ENCODE data around the gene GALNT17. TPM values are rescaled to one million over a fixed set of nuclear protein-coding genes. Genes with fewer than 3 reads are reported as not detected.

Gene GALNT17
- total RNA-seq, 1 donor from 2014 or later = 95.3 TPM

DNA sequence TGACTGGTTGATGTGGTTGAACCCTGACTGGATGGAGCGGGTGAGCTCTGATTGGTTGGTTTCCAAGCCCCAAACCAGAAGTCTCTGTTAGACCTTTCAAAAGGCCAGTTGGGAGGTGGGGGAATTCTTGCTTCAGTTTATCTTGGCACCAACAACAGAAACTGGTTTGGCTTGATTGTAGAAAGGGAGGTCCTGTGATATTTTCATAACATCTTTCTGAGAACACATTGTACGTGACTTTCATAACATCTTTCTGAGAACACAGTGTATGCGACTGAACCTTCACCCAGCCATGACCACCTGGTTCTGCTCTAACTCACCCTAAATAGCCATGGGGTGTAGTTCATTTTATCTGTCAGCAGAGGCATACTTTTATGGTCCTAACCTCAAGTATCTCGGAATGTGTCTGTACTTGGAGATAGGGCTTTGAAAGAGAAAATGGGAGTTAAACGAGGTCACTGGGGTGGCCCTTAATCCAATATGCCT lies 88.3 kb downstream of the GALNT17 start:
- H3K36me3 ChIP-seq = no peaks in the 10 kb centered on the region
- intact Hi-C loops (cut with micrococcal nuclease) = no loop called here
- no peaks in the 10 kb centered on the region for H3K27me3 ChIP-seq (ENCODE audit: low read depth)
- TF ChIP-seq, protein P1, sequence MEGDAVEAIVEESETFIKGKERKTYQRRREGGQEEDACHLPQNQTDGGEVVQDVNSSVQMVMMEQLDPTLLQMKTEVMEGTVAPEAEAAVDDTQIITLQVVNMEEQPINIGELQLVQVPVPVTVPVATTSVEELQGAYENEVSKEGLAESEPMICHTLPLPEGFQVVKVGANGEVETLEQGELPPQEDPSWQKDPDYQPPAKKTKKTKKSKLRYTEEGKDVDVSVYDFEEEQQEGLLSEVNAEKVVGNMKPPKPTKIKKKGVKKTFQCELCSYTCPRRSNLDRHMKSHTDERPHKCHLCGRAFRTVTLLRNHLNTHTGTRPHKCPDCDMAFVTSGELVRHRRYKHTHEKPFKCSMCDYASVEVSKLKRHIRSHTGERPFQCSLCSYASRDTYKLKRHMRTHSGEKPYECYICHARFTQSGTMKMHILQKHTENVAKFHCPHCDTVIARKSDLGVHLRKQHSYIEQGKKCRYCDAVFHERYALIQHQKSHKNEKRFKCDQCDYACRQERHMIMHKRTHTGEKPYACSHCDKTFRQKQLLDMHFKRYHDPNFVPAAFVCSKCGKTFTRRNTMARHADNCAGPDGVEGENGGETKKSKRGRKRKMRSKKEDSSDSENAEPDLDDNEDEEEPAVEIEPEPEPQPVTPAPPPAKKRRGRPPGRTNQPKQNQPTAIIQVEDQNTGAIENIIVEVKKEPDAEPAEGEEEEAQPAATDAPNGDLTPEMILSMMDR (IDR thresholded peaks at IDR 0.05; ENCODE audit: borderline replicate concordance) = peak; percentile 41
- peaks cover 29% of the 10 kb centered on the region for H3K9me3 ChIP-seq (replicated peaks)
- peak overlapping the region; percentile 80 for H3K27ac ChIP-seq (replicated peaks)
- H3K4me3 ChIP-seq = no peak overlapping the region
- peaks cover 18% of the 10 kb centered on the region for H3K4me1 ChIP-seq
- no peak for DNase-seq

DNA sequence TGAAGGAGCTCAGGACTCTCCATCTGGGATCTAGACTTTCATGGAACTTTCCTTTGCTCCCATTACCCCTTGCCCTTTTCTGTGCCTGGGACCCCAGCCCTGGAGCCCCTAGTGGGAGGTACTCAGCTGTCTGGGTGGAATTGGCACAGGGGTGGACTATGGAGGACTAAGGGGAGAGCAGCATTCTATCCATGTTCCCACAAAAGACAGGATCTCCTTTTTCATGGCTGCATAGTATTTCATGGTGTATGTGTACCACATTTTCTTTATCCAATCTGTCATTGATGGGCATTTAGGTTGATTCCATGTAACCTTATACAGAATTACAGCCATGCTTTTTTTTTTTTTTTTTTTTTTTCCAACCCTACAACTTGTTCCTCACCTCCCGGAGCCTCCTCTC lies 89.1 kb downstream of the GALNT17 start:
- peaks cover 18% of the 10 kb centered on the region for H3K4me1 ChIP-seq
- H3K27me3 ChIP-seq (ENCODE audit: low read depth) = no peaks in the 10 kb centered on the region

DNA sequence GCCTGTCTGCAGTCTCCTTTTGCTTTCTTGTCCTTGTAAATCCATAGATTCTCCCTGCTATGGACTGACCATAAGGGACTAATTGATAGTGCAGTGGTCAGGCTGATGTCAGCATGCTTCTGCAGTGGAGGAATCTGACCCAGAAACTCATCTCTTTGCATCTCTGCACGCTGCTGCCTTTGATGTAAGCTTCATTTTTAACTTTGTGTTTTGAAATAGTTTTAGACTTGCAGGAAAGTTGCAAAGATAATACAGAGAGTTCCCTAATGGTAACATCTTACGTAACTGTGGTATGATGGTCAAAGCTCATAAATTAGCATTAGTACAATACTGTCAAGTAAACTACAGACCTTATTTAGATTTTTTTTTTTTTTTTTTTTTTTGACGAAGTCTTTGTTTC lies 89.6 kb downstream of the GALNT17 start:
- Histone ChIP-seq H3K27me3 (ENCODE audit: low read depth) (no peaks in the 10 kb centered on the region), H3K9me3 (replicated peaks) (peaks cover 29% of the 10 kb centered on the region), H3K4me1 (peaks cover 18% of the 10 kb centered on the region), H3K27ac (replicated peaks) (peak overlapping the region; percentile 80), H3K4me3 (no peak overlapping the region), H3K36me3 (no peaks in the 10 kb centered on the region)
- no peak for DNase-seq
- intact Hi-C loops (cut with micrococcal nuclease) = no loop called here
- TF ChIP-seq, protein P1 (IDR thresholded peaks at IDR 0.05; ENCODE audit: borderline replicate concordance) = no peak

More for the DNA sequence above, 89.1 kb downstream of the GALNT17 start:
- TF ChIP-seq, protein P1 (IDR thresholded peaks at IDR 0.05; ENCODE audit: borderline replicate concordance) = no peak
- DNase-seq = no peak
- no peak overlapping the region for H3K4me3 ChIP-seq
- intact Hi-C loops (cut with micrococcal nuclease) = no loop called here
- H3K27ac ChIP-seq (replicated peaks) = peak overlapping the region; percentile 80
- H3K9me3 ChIP-seq (replicated peaks) = peaks cover 29% of the 10 kb centered on the region
- no peaks in the 10 kb centered on the region for H3K36me3 ChIP-seq

DNA sequence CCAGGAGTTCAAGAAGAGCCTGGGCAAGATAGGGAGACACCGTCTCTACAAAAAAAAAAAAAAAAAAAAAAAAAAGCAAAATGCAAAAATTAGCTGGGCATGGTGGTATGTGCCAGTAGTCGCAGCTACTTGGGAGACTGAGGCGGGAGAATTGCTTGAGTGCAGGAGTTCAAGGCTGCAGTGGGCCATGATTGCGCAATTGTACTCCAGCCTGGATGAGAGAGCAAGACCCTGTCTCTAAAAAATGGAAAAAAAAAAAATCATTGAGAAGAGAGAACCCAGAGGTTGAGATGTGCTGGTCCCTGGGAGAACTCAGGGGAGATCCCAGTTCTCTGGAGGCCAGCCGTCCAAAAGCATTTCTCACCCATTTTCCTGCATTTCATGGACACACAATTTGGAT lies 95.2 kb downstream of the GALNT17 start:
- peaks cover 22% of the 10 kb centered on the region for H3K4me1 ChIP-seq
- intact Hi-C loops (cut with micrococcal nuclease) = no loop called here
- DNase-seq = no peak
- H3K27ac ChIP-seq (replicated peaks) = no peak overlapping the region
- H3K27me3 ChIP-seq (ENCODE audit: low read depth) = no peaks in the 10 kb centered on the region
- H3K9me3 ChIP-seq (replicated peaks) = peaks cover 10% of the 10 kb centered on the region
- H3K36me3 ChIP-seq = no peaks in the 10 kb centered on the region
- no peak overlapping the region for H3K4me3 ChIP-seq
- TF ChIP-seq, protein P1 (IDR thresholded peaks at IDR 0.05; ENCODE audit: borderline replicate concordance) = no peak

DNA sequence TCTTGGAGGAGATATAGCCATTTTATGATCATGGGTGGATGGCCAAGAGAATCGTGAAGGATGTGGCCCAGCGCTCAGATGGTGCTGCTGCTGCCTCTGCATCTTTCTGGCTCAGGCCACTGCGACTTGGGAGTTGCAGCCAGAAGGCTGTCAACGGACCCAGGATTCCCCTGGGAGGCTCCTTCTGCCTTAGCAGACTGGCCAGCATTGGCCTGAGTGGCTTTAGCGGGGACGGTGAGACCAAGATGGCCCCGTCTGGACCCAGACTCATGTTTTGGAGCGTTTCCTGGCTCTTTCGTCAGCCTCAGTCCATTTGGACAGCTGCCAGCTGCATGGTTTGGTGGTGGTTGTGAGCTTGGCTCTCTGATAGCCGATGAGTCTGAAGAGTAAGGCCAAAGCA lies 97.2 kb downstream of the GALNT17 start:
- H3K4me1 ChIP-seq = peaks cover 12% of the 10 kb centered on the region
- intact Hi-C loops (cut with micrococcal nuclease) = no loop called here
- H3K9me3 ChIP-seq (replicated peaks) = peaks cover 10% of the 10 kb centered on the region
- no peaks in the 10 kb centered on the region for H3K36me3 ChIP-seq
- DNase-seq = no peak
- H3K27ac ChIP-seq (replicated peaks) = peak overlapping the region; percentile 19
- no peak overlapping the region for H3K4me3 ChIP-seq
- TF ChIP-seq, protein P1 (IDR thresholded peaks at IDR 0.05; ENCODE audit: borderline replicate concordance) = no peak
- H3K27me3 ChIP-seq (ENCODE audit: low read depth) = no peaks in the 10 kb centered on the region
